ENCODE results near the gene SEMA4G.
A peak's percentile ranks its signal among the peaks of the same experiment; 100 is the strongest.

The SEMA4G gene

GRCh38 chr10:101012525-101013364 is 43.4 kb downstream of the SEMA4G start (continued):
- TF ChIP-seq INSM2 (tag by site-specific recombination; IDR thresholded peaks at IDR 0.05) (no peak), HOXA7 (CRISPR knock-in tag; IDR thresholded peaks at IDR 0.05; ENCODE audit: borderline replicate concordance) (no peak), ZNF580 (tag by site-specific recombination; IDR thresholded peaks at IDR 0.05) (peak; percentile 25; the same call in 1 of the 2 replicates), ZNF768 (tag by site-specific recombination; IDR thresholded peaks at IDR 0.05) (no peak), KLF17 (tag by site-specific recombination; IDR thresholded peaks at IDR 0.05) (no peak), RBAK (tag by site-specific recombination; IDR thresholded peaks at IDR 0.05) (no peak), SCRT1 (tag by site-specific recombination; IDR thresholded peaks at IDR 0.05; ENCODE audit: borderline replicate concordance) (no peak), ZNF48 (tag by site-specific recombination; IDR thresholded peaks at IDR 0.05) (no peak), ZNF623 (tag by site-specific recombination; IDR thresholded peaks at IDR 0.05) (no peak), GLIS2 (tag by site-specific recombination; IDR thresholded peaks at IDR 0.05) (peak; percentile 51; the same call in 1 of the 2 replicates), YY1 (tag by site-specific recombination; IDR thresholded peaks at IDR 0.05) (no peak), ZNF585B (tag by site-specific recombination; IDR thresholded peaks at IDR 0.05) (no peak), ZNF394 (tag by site-specific recombination; IDR thresholded peaks at IDR 0.05; ENCODE audit: borderline replicate concordance) (no peak), ZSCAN5A (tag by site-specific recombination; IDR thresholded peaks at IDR 0.05) (no peak), ZNF184 (tag by site-specific recombination; IDR thresholded peaks at IDR 0.05) (no peak), ZNF488 (tag by site-specific recombination; IDR thresholded peaks at IDR 0.05) (no peak), ZNF211 (tag by site-specific recombination; IDR thresholded peaks at IDR 0.05; ENCODE audit: low read depth) (no peak), AEBP2 (tag by site-specific recombination; IDR thresholded peaks at IDR 0.05; ENCODE audit: borderline replicate concordance) (no peak), ZNF221 (tag by site-specific recombination; IDR thresholded peaks at IDR 0.05; ENCODE audit: borderline replicate concordance) (no peak), ZNF175 (tag by site-specific recombination; IDR thresholded peaks at IDR 0.05) (no peak), KLF7 (tag by site-specific recombination; IDR thresholded peaks at IDR 0.05; ENCODE audit: borderline replicate concordance) (no peak), ZSCAN30 (tag by site-specific recombination; IDR thresholded peaks at IDR 0.05) (0 out of 2 replicates have a peak, but pooled peaks have one; percentile 58), OVOL3 (tag by site-specific recombination; IDR thresholded peaks at IDR 0.05) (no peak), ZNF521 (tag by site-specific recombination; IDR thresholded peaks at IDR 0.05) (no peak), ZNF248 (tag by site-specific recombination; IDR thresholded peaks at IDR 0.05) (no peak), ZNF544 (tag by site-specific recombination; IDR thresholded peaks at IDR 0.05) (no peak), KLF10 (tag by site-specific recombination; IDR thresholded peaks at IDR 0.05) (no peak), ZNF843 (tag by site-specific recombination; IDR thresholded peaks at IDR 0.05) (0 out of 2 replicates have a peak, but pooled peaks have one; percentile 14), ZFHX2 (tag by site-specific recombination; conservative IDR thresholded peaks at IDR 0.05) (no peak), MYNN (tag by site-specific recombination; IDR thresholded peaks at IDR 0.05; ENCODE audit: borderline replicate concordance) (no peak), MZF1 (tag by site-specific recombination; IDR thresholded peaks at IDR 0.05; ENCODE audit: borderline replicate concordance) (no peak), ZNF23 (tag by site-specific recombination; IDR thresholded peaks at IDR 0.05; ENCODE audit: borderline replicate concordance) (no peak), ZNF707 (tag by site-specific recombination; IDR thresholded peaks at IDR 0.05) (no peak), ZFP3 (tag by site-specific recombination; IDR thresholded peaks at IDR 0.05; ENCODE audit: low read depth) (no peak), ZFP37 (tag by site-specific recombination; IDR thresholded peaks at IDR 0.05) (no peak)

Data from HEK293 (cell line).